Calu3 (cell line): ENCODE results near the gene GJD4. TPM values are rescaled to one million over a fixed set of nuclear protein-coding genes. Genes with fewer than 3 reads are reported as not detected.

Experiments used
- BruUV-seq: library from RNA; stranded (reverse); fragments of 400-500 nt; replicated peaks from 2 replicates; lab custom pipeline; 2021; lab: Mats Ljungman, UMichigan
- CTCF ChIA-PET: fragments of 300-600 bp; sonication (Branson Sonifier 250); formaldehyde crosslinking; loops from one replicate; lab custom pipeline; 2022; ENCODE audit warnings: antibody characterized with exemption; lab: Charles Lee
- DNase-seq: peaks from one replicate; pipeline ENCODE4 v3.0.0; 2022
- H3K27ac Mint-ChIP-seq: one replicate; pipeline ENCODE4 v1.8.0; 2022; ENCODE audit warnings: mixed read lengths; ENCODE audit not compliant: unreplicated experiment
- H3K27me3 Mint-ChIP-seq: one replicate; pipeline ENCODE4 v1.8.0; 2022; ENCODE audit warnings: mixed read lengths; ENCODE audit not compliant: unreplicated experiment
- H3K36me3 Mint-ChIP-seq: one replicate; pipeline ENCODE4 v1.8.0; 2022; ENCODE audit warnings: mild to moderate bottlenecking, moderate library complexity, mixed read lengths; ENCODE audit not compliant: insufficient read depth, unreplicated experiment
- H3K4me1 Mint-ChIP-seq: one replicate; pipeline ENCODE4 v1.8.0; 2022; ENCODE audit warnings: mild to moderate bottlenecking, low read depth, mixed read lengths; ENCODE audit not compliant: unreplicated experiment
- H3K4me3 Mint-ChIP-seq: one replicate; pipeline ENCODE4 v1.8.0; 2022; ENCODE audit warnings: mild to moderate bottlenecking, low read depth, moderate library complexity, mixed read lengths; ENCODE audit not compliant: unreplicated experiment
- H3K9me3 Mint-ChIP-seq: one replicate; pipeline ENCODE4 v1.8.0; 2022; ENCODE audit warnings: low read depth, mixed read lengths; ENCODE audit not compliant: unreplicated experiment
- CTCF ChIP-seq: fragments of 200-600 bp; IDR thresholded peaks from one replicate; pipeline ENCODE4 v1.8.0; 2022; ENCODE audit warnings: antibody characterized with exemption; ENCODE audit not compliant: unreplicated experiment
- intact Hi-C: fragments of 100-400 bp; cut with micrococcal nuclease; formaldehyde crosslinking; loops from one replicate; pipeline ENCODE4 v1.10.0; 2022; ENCODE audit not compliant: unreplicated experiment
- total RNA-seq: library from RNA; stranded (reverse); gene quantifications from 2 replicates; pipeline ENCODE4 v1.2.3, GENCODE V29; 2022

The GJD4 gene
- total RNA-seq, 1 experiment from 2014 or later: not detected

GRCh38 chr10:35637462-35637861 lies 32.3 kb downstream of the GJD4 start:
- no peak overlapping the region for H3K4me3 Mint-ChIP-seq
- intact Hi-C loops: loop anchor here (5.0 kb wide), 1 partner anchor 280 kb away; no protein-coding TSS in a partner anchor
- no peak for TF ChIP-seq CTCF
- H3K4me1 Mint-ChIP-seq: no peaks in the 10 kb centered on the region
- CTCF ChIA-PET: no interaction called here
- H3K9me3 Mint-ChIP-seq: no peaks in the 10 kb centered on the region
- H3K27me3 Mint-ChIP-seq: no peaks in the 10 kb centered on the region
- H3K36me3 Mint-ChIP-seq: peaks cover 23% of the 10 kb centered on the region
- no TSS peak for BruUV-seq
- no peak overlapping the region for H3K27ac Mint-ChIP-seq
- no peak for DNase-seq

- no peaks in the 10 kb centered on the region for H3K27me3 Mint-ChIP-seq
- DNase-seq: no peak
- no TSS peak for BruUV-seq
- no peaks in the 10 kb centered on the region for H3K4me1 Mint-ChIP-seq
- no peak for TF ChIP-seq CTCF
- CTCF ChIA-PET: interaction anchor here (0.8 kb wide), 1 partner anchor 186 kb away, joined by 6 read pairs; no protein-coding TSS in a partner anchor
- H3K36me3 Mint-ChIP-seq: peaks cover 29% of the 10 kb centered on the region
- H3K4me3 Mint-ChIP-seq: no peak overlapping the region
- no peak overlapping the region for H3K27ac Mint-ChIP-seq
- intact Hi-C loops: loop anchor here (5.0 kb wide), 1 partner anchor 279 kb away; no protein-coding TSS in a partner anchor
- H3K9me3 Mint-ChIP-seq: no peaks in the 10 kb centered on the region
These were observed 33.0 kb downstream of the GJD4 start for GRCh38 chr10:35638101-35638500.

GRCh38 chr10:35639021-35639727 lies 34.0 kb downstream of the GJD4 start:
- Mint-ChIP-seq H3K4me1 (no peaks in the 10 kb centered on the region), H3K27me3 (peaks cover 9% of the 10 kb centered on the region), H3K9me3 (no peaks in the 10 kb centered on the region), H3K4me3 (peak overlapping the region; percentile 87), H3K36me3 (peaks cover 32% of the 10 kb centered on the region), H3K27ac (no peak overlapping the region)
- no peak for TF ChIP-seq CTCF
- DNase-seq: no peak
- BruUV-seq: no TSS peak
- CTCF ChIA-PET: no interaction called here
- intact Hi-C loops: loop anchor here (5.0 kb wide), 1 partner anchor 278 kb away; no protein-coding TSS in a partner anchor

GRCh38 chr10:35639728-35640401 lies 34.7 kb downstream of the GJD4 start:
- CTCF ChIA-PET: no interaction called here
- Mint-ChIP-seq H3K27ac (peak overlapping the region; percentile 66), H3K36me3 (peaks cover 32% of the 10 kb centered on the region), H3K27me3 (peaks cover 16% of the 10 kb centered on the region), H3K9me3 (no peaks in the 10 kb centered on the region), H3K4me1 (no peaks in the 10 kb centered on the region), H3K4me3 (peak overlapping the region; percentile 87)
- no peak for DNase-seq
- no TSS peak for BruUV-seq
- TF ChIP-seq CTCF: no peak
- intact Hi-C loops: loop anchor here (5.0 kb wide), 1 partner anchor 277 kb away; no protein-coding TSS in a partner anchor
